Kidney (tissue), 14 donors: ENCODE results near the gene ARIH1. TPM values are rescaled to one million over a fixed set of nuclear protein-coding genes. Genes with fewer than 3 reads are reported as not detected.

Experiments used
- DNase-seq, 5 donors: peaks; one replicate each; pipeline ENCODE4 v3.0.0-alpha.2; 2013 to 2020
- FAIRE-seq: peaks from 2 replicates; lab custom pipeline; 2012; peaks lifted over from hg19 to GRCh38; lab: Jason Lieb, UNC
- H3K27ac ChIP-seq, 2 donors: one replicate each; pipeline ENCODE4 v1.7.0; 2013; ENCODE audit warnings: low read depth in 2 of 2, low read length in 2 of 2, inconsistent platforms in 1 of 2
- H3K27me3 ChIP-seq: one replicate; pipeline ENCODE4 v1.7.1; 2013; ENCODE audit warnings: low read length, inconsistent platforms; ENCODE audit not compliant: control insufficient read depth, insufficient read depth
- H3K36me3 ChIP-seq, 3 donors: one replicate each; pipeline versions ENCODE4 v1.7.0 to v1.7.1; 2013; ENCODE audit warnings: low read length in 3 of 3, control low read depth in 1 of 3, inconsistent platforms in 1 of 3; ENCODE audit not compliant: insufficient read depth in 3 of 3, control insufficient read depth in 2 of 3
- H3K4me1 ChIP-seq, 3 donors: one replicate each; pipeline versions ENCODE4 v1.7.0 to v1.7.1; 2013; ENCODE audit warnings: low read length in 3 of 3, inconsistent platforms in 1 of 3, low read depth in 1 of 3; ENCODE audit not compliant: control insufficient read depth in 2 of 3, insufficient read depth in 2 of 3
- H3K4me3 ChIP-seq, 3 donors: one replicate each; pipeline versions ENCODE4 v1.7.0 to v1.8.1; 2013; ENCODE audit warnings: low read length in 3 of 3, control low read depth in 1 of 3, inconsistent platforms in 1 of 3
- H3K9ac ChIP-seq, 3 donors: one replicate each; pipeline versions ENCODE4 v1.7.0 to v1.7.1; 2013; ENCODE audit warnings: low read length in 3 of 3, control low read depth in 1 of 3, inconsistent platforms in 1 of 3
- H3K9me3 ChIP-seq, 3 donors: one replicate each; pipeline versions ENCODE4 v1.7.0 to v1.7.1; 2013; ENCODE audit warnings: low read length in 3 of 3, control low read depth in 1 of 3, inconsistent platforms in 1 of 3; ENCODE audit not compliant: control insufficient read depth in 2 of 3, insufficient read depth in 1 of 3
- intact Hi-C: fragments of 100-400 bp; cut with DNase I; formaldehyde crosslinking; loops from one replicate; pipeline ENCODE4 v1.11.1; 2022
- polyA plus RNA-seq: library from polyadenylated mRNA; stranded (reverse); fragments of 350-450 nt; fragmentation: Illumina TruSeq; extraction: RNeasy Lipid Tissue Mini Kit (QIAGEN cat#74804); gene quantifications from one replicate; pipeline ENCODE4 v1.2.3, GENCODE V29; 2014; ENCODE audit warnings: low read depth, low replicate concordance; ENCODE audit not compliant: insufficient read depth
- total RNA-seq: library from RNA; stranded (reverse); fragmentation: NEBNext Ultra II Directional; extraction: Animal tissue kit (Norgen Biotek cat#: 25700); gene quantifications from one replicate; pipeline ENCODE4 v1.2.1, GENCODE V29; 2021
- TF ChIP-seq, protein P1 (sequence below): IDR thresholded peaks from 3 replicates; pipeline ENCODE4 v1.5.1; 2012; ENCODE audit warnings: mild to moderate bottlenecking, moderate library complexity, borderline replicate concordance; ENCODE audit not compliant: insufficient read depth; ENCODE audit errors: extremely low read depth
- donor health status: control.
- donor health status: control.
- donor health status: control.
- donor health status: control.
- donor health status: control.
- donor health status: DM: yes; HTN: yes; CAD: no.
- donor health status: Normal renal cell carcinoma (clear cell type).

The ARIH1 gene
- total and polyA plus RNA-seq, 2 donors from 2014 or later = 27.4 to 139 TPM

DNA sequence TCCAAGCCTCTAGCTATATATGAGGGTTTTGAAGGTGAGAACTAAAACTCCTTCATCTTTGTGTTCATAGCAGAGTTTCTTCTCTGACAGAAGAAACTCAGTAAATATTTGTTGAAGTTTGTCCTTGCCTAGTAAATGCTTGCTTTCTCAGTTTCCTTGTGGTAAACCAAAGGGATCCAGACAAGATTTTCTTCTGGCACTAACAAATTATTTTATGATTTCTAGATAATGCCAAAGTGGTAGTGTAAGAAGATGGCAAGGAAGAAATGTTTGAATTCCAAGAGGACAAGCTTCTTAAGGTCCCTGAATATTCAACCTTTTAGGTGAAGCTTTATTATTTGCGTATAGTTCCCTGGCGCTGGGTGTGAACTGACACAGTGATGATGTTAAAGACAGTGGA is 14.4 kb downstream of the ARIH1 start:
- FAIRE-seq (no peak), DNase-seq (no peak)
- intact Hi-C loops = no loop called here
- Histone ChIP-seq H3K4me1 (no peaks in the 10 kb centered on the region), H3K9ac (no peak overlapping the region), H3K9me3 (no peaks in the 10 kb centered on the region), H3K27ac (no peak overlapping the region), H3K4me3 (no peak overlapping the region), H3K36me3 (no peaks in the 10 kb centered on the region), H3K27me3 (no peaks in the 10 kb centered on the region)
- TF ChIP-seq, protein P1, sequence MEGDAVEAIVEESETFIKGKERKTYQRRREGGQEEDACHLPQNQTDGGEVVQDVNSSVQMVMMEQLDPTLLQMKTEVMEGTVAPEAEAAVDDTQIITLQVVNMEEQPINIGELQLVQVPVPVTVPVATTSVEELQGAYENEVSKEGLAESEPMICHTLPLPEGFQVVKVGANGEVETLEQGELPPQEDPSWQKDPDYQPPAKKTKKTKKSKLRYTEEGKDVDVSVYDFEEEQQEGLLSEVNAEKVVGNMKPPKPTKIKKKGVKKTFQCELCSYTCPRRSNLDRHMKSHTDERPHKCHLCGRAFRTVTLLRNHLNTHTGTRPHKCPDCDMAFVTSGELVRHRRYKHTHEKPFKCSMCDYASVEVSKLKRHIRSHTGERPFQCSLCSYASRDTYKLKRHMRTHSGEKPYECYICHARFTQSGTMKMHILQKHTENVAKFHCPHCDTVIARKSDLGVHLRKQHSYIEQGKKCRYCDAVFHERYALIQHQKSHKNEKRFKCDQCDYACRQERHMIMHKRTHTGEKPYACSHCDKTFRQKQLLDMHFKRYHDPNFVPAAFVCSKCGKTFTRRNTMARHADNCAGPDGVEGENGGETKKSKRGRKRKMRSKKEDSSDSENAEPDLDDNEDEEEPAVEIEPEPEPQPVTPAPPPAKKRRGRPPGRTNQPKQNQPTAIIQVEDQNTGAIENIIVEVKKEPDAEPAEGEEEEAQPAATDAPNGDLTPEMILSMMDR = no peak

DNA sequence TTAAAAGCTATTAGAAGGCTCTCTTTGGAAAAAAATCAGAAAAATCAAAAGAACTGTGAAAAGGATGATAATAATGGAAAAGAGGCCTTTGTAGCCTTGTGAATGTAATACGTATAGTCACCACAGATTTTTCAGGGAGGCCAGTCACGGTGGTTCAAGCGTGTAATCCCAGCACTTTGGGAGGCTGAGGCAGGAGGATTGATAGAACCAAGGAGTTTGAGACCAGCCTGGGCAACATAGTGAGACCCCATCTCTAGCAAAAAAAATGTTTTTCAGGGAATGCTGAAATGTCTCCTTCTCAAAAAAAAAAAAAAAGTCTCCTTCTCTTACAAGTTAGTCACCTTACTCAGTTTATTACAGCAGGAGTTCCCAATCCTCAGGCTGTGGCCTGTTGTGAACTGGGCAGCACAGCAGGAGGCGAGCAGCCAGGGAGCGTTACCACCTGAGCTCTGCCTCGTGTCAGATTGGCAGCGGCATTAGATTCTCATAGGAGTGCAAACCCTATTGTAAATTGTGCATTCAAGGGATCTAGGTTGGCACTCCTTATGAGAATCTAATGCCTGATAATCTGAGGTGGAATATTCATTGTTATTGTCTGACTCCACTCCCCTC is 15.9 kb downstream of the ARIH1 start:
- Histone ChIP-seq H3K9me3 (no peaks in the 10 kb centered on the region), H3K27me3 (no peaks in the 10 kb centered on the region), H3K27ac (no peak overlapping the region), H3K36me3 (no peaks in the 10 kb centered on the region), H3K4me3 (no peak overlapping the region), H3K4me1 (peaks cover 0 to 4% (median 3%) of the 10 kb centered on the region in 3 donors), H3K9ac (no peak overlapping the region)
- intact Hi-C loops = no loop called here
- TF ChIP-seq, protein P1 = no peak
- FAIRE-seq (no peak), DNase-seq (no peak)

DNA sequence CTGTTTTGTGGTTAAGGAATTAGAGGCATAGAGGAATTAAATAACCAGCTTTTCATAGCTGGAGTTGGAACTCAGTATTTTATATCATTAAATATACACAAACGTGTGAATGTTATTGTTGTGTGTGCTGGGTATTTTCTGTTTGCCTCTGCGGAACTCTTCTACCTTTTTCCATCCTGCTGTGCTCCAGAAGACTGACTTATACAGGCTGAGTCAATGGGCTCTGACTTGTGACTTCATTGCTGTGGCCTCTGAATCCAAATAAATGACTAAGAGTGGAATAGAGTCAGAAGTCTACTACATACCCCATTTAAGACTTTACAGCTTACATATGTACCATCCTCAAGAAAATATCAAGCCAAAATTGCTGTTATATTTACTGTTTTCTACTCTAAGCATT is 17.6 kb downstream of the ARIH1 start:
- H3K4me1 ChIP-seq = peaks cover 0 to 8% (median 3%) of the 10 kb centered on the region in 3 donors
- intact Hi-C loops = no loop called here
- H3K36me3 ChIP-seq = no peaks in the 10 kb centered on the region
- TF ChIP-seq, protein P1 = no peak
- no peak overlapping the region for H3K9ac ChIP-seq
- no peaks in the 10 kb centered on the region for H3K27me3 ChIP-seq
- H3K4me3 ChIP-seq = no peak overlapping the region
- DNase-seq (no peak), FAIRE-seq (no peak)
- no peaks in the 10 kb centered on the region for H3K9me3 ChIP-seq
- no peak overlapping the region for H3K27ac ChIP-seq

DNA sequence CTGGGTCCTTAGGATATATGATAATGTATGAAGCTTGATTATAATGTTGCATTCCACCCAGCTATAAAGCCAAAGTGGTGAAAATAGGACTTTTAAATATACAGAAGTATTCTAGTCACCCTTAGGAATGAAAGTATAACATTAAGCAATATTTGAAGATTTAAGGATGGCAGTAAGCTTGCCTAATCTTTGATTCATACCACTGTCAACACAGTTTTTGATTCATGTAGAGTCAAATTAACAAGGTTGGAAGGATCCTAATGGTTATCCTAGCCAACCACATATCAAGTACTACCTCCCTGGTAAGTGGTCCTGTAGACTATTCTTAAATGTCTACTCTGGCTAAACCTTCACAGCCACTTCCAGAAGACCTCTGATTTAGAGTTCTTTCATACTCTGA is 18.6 kb downstream of the ARIH1 start:
- H3K27ac ChIP-seq = no peak overlapping the region
- TF ChIP-seq, protein P1 = no peak
- H3K4me1 ChIP-seq = peaks cover 0 to 8% (median 3%) of the 10 kb centered on the region in 3 donors
- no peaks in the 10 kb centered on the region for H3K36me3 ChIP-seq
- no peaks in the 10 kb centered on the region for H3K27me3 ChIP-seq
- no peak overlapping the region for H3K4me3 ChIP-seq
- intact Hi-C loops = no loop called here
- no peak overlapping the region for H3K9ac ChIP-seq
- no peak for DNase-seq
- no peak for FAIRE-seq
- H3K9me3 ChIP-seq = no peaks in the 10 kb centered on the region
